HG03045 (cell line): Measurements from ENCODE around the gene ALPK1.

ENCODE experiments used
- ATAC-seq: cut with Tn5 transposase; IDR thresholded peaks from one replicate; pipeline ENCODE4 v1.9.1; 2021; ENCODE audit warnings: mild to moderate bottlenecking, moderate library complexity; ENCODE audit not compliant: unreplicated experiment

Gene ALPK1

GRCh38 chr4:112377171-112377570 lies 80.0 kb downstream of the ALPK1 start:
- ATAC-seq = no peak

- no peak for ATAC-seq
These were observed 80.5 kb downstream of the ALPK1 start for GRCh38 chr4:112377594-112378242.

GRCh38 chr4:112378243-112378620 lies 81.1 kb downstream of the ALPK1 start:
- ATAC-seq = no peak

- ATAC-seq = no peak
These were observed 81.7 kb downstream of the ALPK1 start for GRCh38 chr4:112378858-112379257.

GRCh38 chr4:112379306-112379705 lies 82.1 kb downstream of the ALPK1 start:
- no peak for ATAC-seq

GRCh38 chr4:112381996-112382692 lies 85.0 kb downstream of the ALPK1 start:
- ATAC-seq = no peak

- ATAC-seq = no peak
These were observed 88.9 kb downstream of the ALPK1 start for GRCh38 chr4:112386071-112386470.

- ATAC-seq = no peak
These were observed 104.9 kb downstream of the ALPK1 start for GRCh38 chr4:112402098-112402497.

GRCh38 chr4:112403101-112403945 lies 106.2 kb downstream of the ALPK1 start:
- no peak for ATAC-seq

- no peak for ATAC-seq
These were observed 113.2 kb downstream of the ALPK1 start for GRCh38 chr4:112410364-112410763.

GRCh38 chr4:112410804-112411203 lies 113.6 kb downstream of the ALPK1 start:
- ATAC-seq = no peak

- no peak for ATAC-seq
These were observed 114.8 kb downstream of the ALPK1 start for GRCh38 chr4:112411781-112412550.

- no peak for ATAC-seq
These were observed 119.3 kb downstream of the ALPK1 start for GRCh38 chr4:112416464-112416863.

GRCh38 chr4:112418092-112418491 lies 120.9 kb downstream of the ALPK1 start:
- ATAC-seq = no peak

- no peak for ATAC-seq
These were observed 124.7 kb downstream of the ALPK1 start for GRCh38 chr4:112421911-112422310.

GRCh38 chr4:112422644-112423043 lies 125.5 kb downstream of the ALPK1 start:
- ATAC-seq = no peak

GRCh38 chr4:112423591-112423990 lies 126.4 kb downstream of the ALPK1 start:
- ATAC-seq = no peak

GRCh38 chr4:112425823-112426222 lies 128.7 kb downstream of the ALPK1 start:
- no peak for ATAC-seq

- no peak for ATAC-seq
These were observed 129.2 kb downstream of the ALPK1 start for GRCh38 chr4:112426416-112426815.

- no peak for ATAC-seq
These were observed 134.0 kb downstream of the ALPK1 start for GRCh38 chr4:112431158-112431557.

- ATAC-seq = no peak
These were observed 139.8 kb downstream of the ALPK1 start for GRCh38 chr4:112436987-112437386.
